Sciatic nerve (tissue), 2 donors: ENCODE results near the gene POLR1B. TPM values are rescaled to one million over a fixed set of nuclear protein-coding genes. Genes with fewer than 3 reads are reported as not detected.
A peak's percentile ranks its signal among the peaks of the same experiment; 100 is the strongest.

Source experiments
- ATAC-seq: fragments of 200-7000 bp; cut with Tn5 transposase; one replicate; pipeline ENCODE4 v1.9.1; 2020; ENCODE audit warnings: mild to moderate bottlenecking, moderate library complexity
- DNase-seq: peaks from one replicate; pipeline ENCODE4 v3.0.0-alpha.2; 2020; ENCODE audit warnings: low spot score
- intact Hi-C: fragments of 100-400 bp; cut with DNase I; formaldehyde crosslinking; loops from one replicate; pipeline ENCODE4 v1.14.2; 2022
- total RNA-seq: library from RNA; stranded (reverse); fragmentation: NEBNext Ultra II Directional; extraction: Animal tissue kit (Norgen Biotek cat#: 25700); gene quantifications from one replicate; pipeline ENCODE4 v1.2.1, GENCODE V29; 2021
- donor health status: DM: no; HTN: no; CAD: no.
- donor health status: DM: no; HTN: no; CAD: no.

Gene POLR1B
- total RNA-seq, 1 donor from 2014 or later: 18.1 TPM

- peak; percentile 13 for DNase-seq
- intact Hi-C loops: loop anchor here (10.0 kb wide), 1 partner anchor 256 kb away; no protein-coding TSS in a partner anchor
- no peak for ATAC-seq
These were observed 76.1 kb downstream of the POLR1B start for GRCh38 chr2:112618383-112618782.

- ATAC-seq (no peak), DNase-seq (peak; percentile 38)
- intact Hi-C loops: loop anchor here (10.0 kb wide), 1 partner anchor 103 kb away; the partner anchor contains the start of gene NT5DC4
These were observed 79.7 kb downstream of the POLR1B start for GRCh38 chr2:112621790-112622527.

- intact Hi-C loops: loop anchor here (10.0 kb wide), 1 partner anchor 102 kb away; the partner anchor contains the start of gene NT5DC4
- ATAC-seq (peak; percentile 36), DNase-seq (no peak)
These were observed 80.2 kb downstream of the POLR1B start for GRCh38 chr2:112622528-112622849.

- DNase-seq (peak; percentile 46), ATAC-seq (no peak)
- intact Hi-C loops: loop anchor here (10.0 kb wide), 1 partner anchor 101 kb away; the partner anchor contains the start of gene NT5DC4
These were observed 81.9 kb downstream of the POLR1B start for GRCh38 chr2:112623913-112624777.

- DNase-seq: peak; percentile 46
- ATAC-seq: no peak
- intact Hi-C loops: loop anchor here (10.0 kb wide), 1 partner anchor 99 kb away; the partner anchor contains the start of gene NT5DC4
These were observed 83.3 kb downstream of the POLR1B start for GRCh38 chr2:112625474-112626114.

GRCh38 chr2:112626604-112627059 lies 84.4 kb downstream of the POLR1B start:
- intact Hi-C loops: loop anchor here (10.0 kb wide), 1 partner anchor 98 kb away; the partner anchor contains the start of gene NT5DC4
- DNase-seq (peak; percentile 72), ATAC-seq (peak; percentile 83)

Other genes with a start within 250 kb of the POLR1B start
- gene RGPD8, start 108.8 kb upstream of the POLR1B start, total RNA-seq: 36.2 TPM
- gene TTL, start 60.3 kb upstream of the POLR1B start, total RNA-seq: 36.7 TPM
- 21.2 TPM for gene CHCHD5, start 42.1 kb downstream of the POLR1B start, total RNA-seq
- gene SLC20A1, start 103.5 kb downstream of the POLR1B start, total RNA-seq: 51.1 TPM
- not detected for gene NT5DC4, start 178.6 kb downstream of the POLR1B start, total RNA-seq
- 0.62 TPM for gene CKAP2L, start 222.1 kb downstream of the POLR1B start, total RNA-seq
- gene IL1A, start 242.0 kb downstream of the POLR1B start, total RNA-seq: 0.18 TPM